Posterior cingulate gyrus (tissue), 11 donors: ENCODE data around the gene OR8D2.
"Not testable (repeated sequence)": the region's sequence is repeated elsewhere in the genome, so short reads cannot be mapped to it uniquely, and the experiment has no call there.

Source experiments
- DNase-seq, 10 donors: peaks; one replicate each; pipeline versions ENCODE4 v3.0.0 to v3.0.0-alpha.2; 2020 to 2021; ENCODE audit warnings: mixed read lengths in 3 of 10
- intact Hi-C: fragments of 100-400 bp; cut with DNase I; formaldehyde crosslinking; loops from one replicate; pipeline ENCODE4 v1.15.1; 2023

Gene OR8D2

GRCh38 chr11:124294687-124295086, 25.3 kb downstream of the OR8D2 start:
- DNase-seq = no peak
- intact Hi-C loops = no loop called here

- intact Hi-C loops = no loop called here
- no peak for DNase-seq
These were observed 34.2 kb downstream of the OR8D2 start for GRCh38 chr11:124285610-124286344.

GRCh38 chr11:124278261-124278660, 41.7 kb downstream of the OR8D2 start:
- no peak for DNase-seq
- intact Hi-C loops = no loop called here

GRCh38 chr11:124277804-124278203, 42.2 kb downstream of the OR8D2 start:
- no peak for DNase-seq
- intact Hi-C loops = no loop called here

GRCh38 chr11:124277207-124277606, 42.8 kb downstream of the OR8D2 start:
- intact Hi-C loops = no loop called here
- no peak for DNase-seq

GRCh38 chr11:124276081-124276480, 43.9 kb downstream of the OR8D2 start:
- intact Hi-C loops = no loop called here
- DNase-seq = no peak

GRCh38 chr11:124274000-124274399, 46.0 kb downstream of the OR8D2 start:
- intact Hi-C loops = no loop called here
- DNase-seq = no peak

GRCh38 chr11:124270886-124271285, 49.1 kb downstream of the OR8D2 start:
- DNase-seq = not testable (repeated sequence)

More at GRCh38 chr11:124270886-124271285, 49.1 kb downstream of the OR8D2 start:
- intact Hi-C loops = not testable (repeated sequence)
